Measurements from ENCODE around the gene COASY. TPM values are rescaled to one million over a fixed set of nuclear protein-coding genes. Genes with fewer than 3 reads are reported as not detected.
"Not testable (repeated sequence)": the region's sequence is repeated elsewhere in the genome, so short reads cannot be mapped to it uniquely, and the experiment has no call there.

The COASY gene
- polyA plus RNA-seq, 1 of the 3 experiments (the other 2 are of a cell fraction), result 69.4 TPM

GRCh38 chr17:42537826-42538451 is 24.0 kb upstream of the COASY start:
- H3K4me2 ChIP-seq, result peak overlapping the region; percentile 100; the same call in 1 of the 2 replicates
- 100% methylated on average over 5 of the region's 5 CpGs for WGBS (ENCODE audit: low lambda C conversion rate)
- H3K9me3 ChIP-seq, result no peaks in the 10 kb centered on the region
- no peak overlapping the region for H2AFZ ChIP-seq (ENCODE audit: low read depth)
- peaks cover 4 to 16% of the 10 kb centered on the region in 2 experiments; a peak in 3 of 4 replicates for H3K4me1 ChIP-seq (ENCODE audit: control insufficient read depth in 1 of 2, insufficient read depth in 2 of 2, low read depth in 1 of 2, low read length in 1 of 2)
- H3F3A ChIP-seq (replicated peaks; ENCODE audit: insufficient read depth), result peaks cover 19% of the 10 kb centered on the region
- TF ChIP-seq MXI1 (IDR thresholded peaks at IDR 0.05; ENCODE audit: low read depth, low read length), result no peak
- TF ChIP-seq MAX (IDR thresholded peaks at IDR 0.05; ENCODE audit: low read depth), result no peak
- TF ChIP-seq PBX3 (IDR thresholded peaks at IDR 0.05), result no peak
- TF ChIP-seq RCOR1 (IDR thresholded peaks at IDR 0.05; ENCODE audit: low read length), result no peak
- TF ChIP-seq EP300 (IDR thresholded peaks at IDR 0.05; ENCODE audit: borderline replicate concordance in 1 of 2, low read depth in 1 of 2, low read length in 1 of 2), result no peak
- H3K4me3 ChIP-seq (ENCODE audit: low read depth in 2 of 2, low read length in 1 of 2), result no peak overlapping the region
- ChIA-PET CTCF (interaction anchor here (1.5 kb wide), 1 partner anchor 132 kb away, joined by 4 read pairs; no protein-coding TSS in a partner anchor), POLR2A (interaction anchor here (1.6 to 3.6 kb wide), 2 partner anchors 9 to 16 kb away, joined by 3 to 17 read pairs; no protein-coding TSS in a partner anchor)
- H3K9ac ChIP-seq, result no peak overlapping the region
- no peaks in the 10 kb centered on the region for H3K9me2 ChIP-seq
- H3K36me3 ChIP-seq (replicated peaks in 1 of 2; ENCODE audit: control insufficient read depth in 1 of 2, insufficient read depth in 2 of 2, low read length in 1 of 2), result peaks cover 12 to 14% of the 10 kb centered on the region in 2 experiments
- no peak for DNase-seq
- H3K79me2 ChIP-seq (ENCODE audit: insufficient read depth), result peaks cover 22% of the 10 kb centered on the region
- 0 out of 2 replicates have a peak, but pooled peaks cover 4% of the 10 kb centered on the region for H4K20me1 ChIP-seq (ENCODE audit: insufficient read depth)
- H3K27ac ChIP-seq (ENCODE audit: low read depth in 2 of 2, low read length in 1 of 2), result no peak overlapping the region
- H3K27me3 ChIP-seq (ENCODE audit: insufficient read depth), result no peaks in the 10 kb centered on the region

- Histone ChIP-seq H3K27me3 (ENCODE audit: insufficient read depth) (no peaks in the 10 kb centered on the region), H3K4me2 (no peak overlapping the region), H2AFZ (ENCODE audit: low read depth) (no peak overlapping the region), H3K27ac (ENCODE audit: low read depth in 2 of 2, low read length in 1 of 2) (no peak overlapping the region), H3K9ac (no peak overlapping the region), H4K20me1 (ENCODE audit: insufficient read depth) (0 out of 2 replicates have a peak, but pooled peaks cover 4% of the 10 kb centered on the region), H3K9me3 (no peaks in the 10 kb centered on the region), H3K79me2 (ENCODE audit: insufficient read depth) (peaks cover 22% of the 10 kb centered on the region), H3K4me1 (ENCODE audit: control insufficient read depth in 1 of 2, insufficient read depth in 2 of 2, low read depth in 1 of 2, low read length in 1 of 2) (peaks cover 4 to 16% of the 10 kb centered on the region in 2 experiments; a peak in 3 of 4 replicates), H3K4me3 (ENCODE audit: low read depth in 2 of 2, low read length in 1 of 2) (no peak overlapping the region), H3K9me2 (no peaks in the 10 kb centered on the region), H3F3A (replicated peaks; ENCODE audit: insufficient read depth) (peaks cover 17% of the 10 kb centered on the region), H3K36me3 (replicated peaks in 1 of 2; ENCODE audit: control insufficient read depth in 1 of 2, insufficient read depth in 2 of 2, low read length in 1 of 2) (peaks cover 12 to 14% of the 10 kb centered on the region in 2 experiments)
- WGBS (ENCODE audit: low lambda C conversion rate), result 98% methylated on average over 14 of the region's 14 CpGs
- no peak for DNase-seq
- CTCF ChIA-PET, result interaction anchor here (1.5 kb wide), 1 partner anchor 132 kb away, joined by 4 read pairs; no protein-coding TSS in a partner anchor
- POLR2A ChIA-PET, result interaction anchor here (3.6 kb wide), 1 partner anchor 16 kb away, joined by 17 read pairs; no protein-coding TSS in a partner anchor
- TF ChIP-seq RAD21 (IDR thresholded peaks at IDR 0.05; ENCODE audit: low read length) (no peak), MEF2A (IDR thresholded peaks at IDR 0.05; ENCODE audit: borderline replicate concordance, low read depth) (no peak), FOXM1 (IDR thresholded peaks at IDR 0.05; ENCODE audit: low read depth) (no peak), SIN3A (IDR thresholded peaks at IDR 0.05; ENCODE audit: borderline replicate concordance, low read depth, low read length) (no peak), EP300 (IDR thresholded peaks at IDR 0.05; ENCODE audit: borderline replicate concordance in 1 of 2, low read depth in 1 of 2, low read length in 1 of 2) (no peak), FOSL2 (IDR thresholded peaks at IDR 0.05; ENCODE audit: borderline replicate concordance, low read depth) (no peak), USF2 (IDR thresholded peaks at IDR 0.05; ENCODE audit: borderline replicate concordance, low read depth, low read length) (no peak), TCF12 (IDR thresholded peaks at IDR 0.05) (no peak), GABPA (IDR thresholded peaks at IDR 0.05; ENCODE audit: low read depth) (no peak), EZH2phosphoT487 (IDR thresholded peaks at IDR 0.05; ENCODE audit: borderline replicate concordance, low read depth) (no peak), TAF1 (IDR thresholded peaks at IDR 0.05; ENCODE audit: borderline replicate concordance, low read depth, low read length) (no peak), MAX (IDR thresholded peaks at IDR 0.05; ENCODE audit: low read depth) (no peak), POLR2AphosphoS5 (IDR thresholded peaks at IDR 0.05; ENCODE audit: low read depth, low read length) (no peak), RFX5 (IDR thresholded peaks at IDR 0.05; ENCODE audit: low read length) (no peak)
Observed at GRCh38 chr17:42538482-42538881, 23.5 kb upstream of the COASY start.

GRCh38 chr17:42540558-42540957 is 21.4 kb upstream of the COASY start:
- H3K9ac ChIP-seq; H2AFZ ChIP-seq (ENCODE audit: low read depth); H3K9me3 ChIP-seq; H4K20me1 ChIP-seq (ENCODE audit: insufficient read depth); H3K27me3 ChIP-seq (ENCODE audit: insufficient read depth); H3K9me2 ChIP-seq; H3K27ac ChIP-seq (ENCODE audit: low read depth in 2 of 2, low read length in 1 of 2); DNase-seq; H3F3A ChIP-seq (replicated peaks; ENCODE audit: insufficient read depth); H3K4me3 ChIP-seq (ENCODE audit: low read depth in 2 of 2, low read length in 1 of 2); H3K4me2 ChIP-seq: not testable (repeated sequence)
- peaks cover 4 to 12% of the 10 kb centered on the region in 2 experiments; a peak in 3 of 4 replicates for H3K4me1 ChIP-seq (ENCODE audit: control insufficient read depth in 1 of 2, insufficient read depth in 2 of 2, low read depth in 1 of 2, low read length in 1 of 2)
- H3K79me2 ChIP-seq (ENCODE audit: insufficient read depth), result peaks cover 22% of the 10 kb centered on the region
- WGBS (ENCODE audit: low lambda C conversion rate), result 91% methylated on average over 4 of the region's 4 CpGs
- ChIA-PET CTCF (interaction anchor here (1.1 kb wide), 1 partner anchor 13 kb away, joined by 5 read pairs; no protein-coding TSS in a partner anchor), POLR2A (interaction anchor here (1.4 kb wide), 1 partner anchor 21 kb away, joined by 3 read pairs; no protein-coding TSS in a partner anchor)
- peaks cover 12 to 16% of the 10 kb centered on the region in 2 experiments for H3K36me3 ChIP-seq (replicated peaks in 1 of 2; ENCODE audit: control insufficient read depth in 1 of 2, insufficient read depth in 2 of 2, low read length in 1 of 2)
